ENCODE measurements around the gene LRP11. TPM values are rescaled to one million over a fixed set of nuclear protein-coding genes. Genes with fewer than 3 reads are reported as not detected.
"Not testable (repeated sequence)": the region's sequence is repeated elsewhere in the genome, so short reads cannot be mapped to it uniquely, and the experiment has no call there.

Gene LRP11
- total and polyA plus RNA-seq, 5 donors from 2014 or later: 0.42 to 1.3 (median 0.64) TPM

DNA sequence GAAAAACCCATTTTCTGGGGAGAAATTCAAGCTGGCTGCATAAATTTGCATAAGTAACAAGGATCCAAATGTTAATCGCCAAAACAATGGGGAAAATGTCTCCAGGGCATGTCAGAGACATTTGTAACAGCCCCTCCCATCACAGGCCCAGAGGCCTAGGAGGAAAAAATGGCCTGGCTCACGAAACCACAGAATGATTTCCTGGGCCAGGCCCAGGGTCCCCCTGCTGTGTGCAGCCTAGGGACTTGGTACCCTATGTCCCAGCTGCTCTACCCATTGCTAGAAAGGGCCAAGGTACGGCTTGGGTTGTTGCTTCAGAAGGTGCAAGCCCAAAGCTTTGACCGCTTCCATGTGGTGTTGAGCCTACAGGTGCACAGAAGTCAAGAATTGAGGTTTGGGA lies 44.3 kb upstream of the LRP11 start:
- not testable (repeated sequence) for DNase-seq; H3K36me3 ChIP-seq (ENCODE audit: control insufficient read depth, insufficient read depth, low read length); H3K4me1 ChIP-seq (ENCODE audit: control insufficient read depth, insufficient read depth, low read length, poor library complexity, severe bottlenecking); H3K4me3 ChIP-seq (ENCODE audit: low read depth, low read length); ATAC-seq (ENCODE audit: low read depth in 2 of 2); H3K27ac ChIP-seq (ENCODE audit: insufficient read depth, low read length, poor library complexity, severe bottlenecking); H3K4me3 Mint-ChIP-seq; H3K27me3 ChIP-seq (ENCODE audit: control insufficient read depth, insufficient read depth, low read length); H3K36me3 Mint-ChIP-seq; H3K4me1 Mint-ChIP-seq; H3K27ac Mint-ChIP-seq
- peaks cover 0 to 12% (median 2%) of the 10 kb centered on the region in 7 donors for H3K9me3 Mint-ChIP-seq
- peaks cover 0 to 18% of the 10 kb centered on the region in 2 experiments for H3K9me3 ChIP-seq (ENCODE audit: control insufficient read depth in 2 of 2, low read length in 2 of 2)
- H3K27me3 Mint-ChIP-seq: peaks cover 19% of the 10 kb centered on the region

DNA sequence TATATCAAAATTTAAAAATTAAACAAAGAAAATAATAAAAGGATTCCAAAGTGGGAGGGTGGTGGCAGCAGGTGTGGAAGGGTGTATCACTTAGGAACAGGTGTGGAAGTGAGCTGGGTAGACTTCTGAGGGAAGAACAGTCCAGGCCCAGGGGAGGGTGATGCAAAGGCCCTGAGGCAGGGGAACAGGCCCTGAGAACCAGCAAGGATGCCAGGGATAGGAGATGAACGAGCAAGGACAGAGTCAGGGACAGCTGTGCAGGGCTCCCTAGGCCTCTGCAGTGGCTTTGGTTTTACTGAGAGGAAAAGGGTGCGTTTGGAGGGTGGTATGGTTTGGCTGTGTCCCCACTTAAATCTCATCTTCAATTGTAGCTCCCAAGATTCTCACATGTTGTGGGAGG lies 43.2 kb upstream of the LRP11 start:
- peaks cover 5% of the 10 kb centered on the region for H3K36me3 Mint-ChIP-seq
- Histone ChIP-seq H3K27ac (ENCODE audit: insufficient read depth, low read length, poor library complexity, severe bottlenecking) (no peak overlapping the region), H3K4me3 (ENCODE audit: low read depth, low read length) (no peak overlapping the region), H3K4me1 (ENCODE audit: control insufficient read depth, insufficient read depth, low read length, poor library complexity, severe bottlenecking) (no peaks in the 10 kb centered on the region), H3K9me3 (ENCODE audit: control insufficient read depth in 2 of 2, low read length in 2 of 2) (peaks cover 0 to 18% of the 10 kb centered on the region in 2 experiments), H3K27me3 (ENCODE audit: control insufficient read depth, insufficient read depth, low read length) (no peaks in the 10 kb centered on the region), H3K36me3 (ENCODE audit: control insufficient read depth, insufficient read depth, low read length) (no peaks in the 10 kb centered on the region)
- ATAC-seq (ENCODE audit: low read depth in 2 of 2): no peak
- H3K27ac Mint-ChIP-seq: no peak overlapping the region
- H3K9me3 Mint-ChIP-seq: peaks cover 0 to 12% (median 2%) of the 10 kb centered on the region in 7 donors
- no peaks in the 10 kb centered on the region for H3K4me1 Mint-ChIP-seq
- H3K27me3 Mint-ChIP-seq: peaks cover 19% of the 10 kb centered on the region
- H3K4me3 Mint-ChIP-seq: no peak overlapping the region
- DNase-seq: no peak

- Mint-ChIP-seq H3K4me1 (no peaks in the 10 kb centered on the region), H3K27ac (no peak overlapping the region), H3K9me3 (peaks cover 0 to 12% (median 2%) of the 10 kb centered on the region in 7 donors), H3K36me3 (peaks cover 5% of the 10 kb centered on the region), H3K27me3 (peaks cover 21% of the 10 kb centered on the region), H3K4me3 (no peak overlapping the region)
- Histone ChIP-seq H3K36me3 (ENCODE audit: control insufficient read depth, insufficient read depth, low read length) (no peaks in the 10 kb centered on the region), H3K27me3 (ENCODE audit: control insufficient read depth, insufficient read depth, low read length) (peaks cover 3% of the 10 kb centered on the region), H3K27ac (ENCODE audit: insufficient read depth, low read length, poor library complexity, severe bottlenecking) (no peak overlapping the region), H3K4me1 (ENCODE audit: control insufficient read depth, insufficient read depth, low read length, poor library complexity, severe bottlenecking) (no peaks in the 10 kb centered on the region), H3K4me3 (ENCODE audit: low read depth, low read length) (no peak overlapping the region), H3K9me3 (ENCODE audit: control insufficient read depth in 2 of 2, low read length in 2 of 2) (peaks cover 0 to 18% of the 10 kb centered on the region in 2 experiments)
- DNase-seq: no peak
- no peak for ATAC-seq (ENCODE audit: low read depth in 2 of 2)
Observed at GRCh38 chr6:149906405-149906804, 42.2 kb upstream of the LRP11 start.

DNA sequence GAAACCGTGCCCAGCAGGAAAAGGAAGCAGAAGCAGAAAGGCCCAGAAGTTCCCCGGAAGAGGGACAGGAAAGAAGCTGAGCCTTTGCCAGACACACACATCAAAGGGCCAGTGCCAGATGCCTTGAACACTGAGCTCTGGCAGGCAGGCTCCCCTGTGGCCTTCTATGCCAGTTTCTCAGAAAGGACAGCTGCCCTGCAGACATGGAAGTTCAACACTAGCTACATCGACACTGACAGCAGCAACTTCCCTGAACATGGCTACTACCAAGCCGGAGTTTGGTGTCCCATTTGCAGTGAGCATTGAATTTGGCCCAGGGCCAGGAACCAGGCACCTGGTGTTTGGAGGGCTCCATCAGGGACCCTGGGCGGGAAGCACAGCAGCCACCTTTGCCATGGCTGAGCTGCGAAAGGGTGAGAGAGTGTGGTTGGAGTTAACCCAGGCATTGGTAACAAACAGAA lies 41.8 kb upstream of the LRP11 start:
- H3K27me3 ChIP-seq (ENCODE audit: control insufficient read depth, insufficient read depth, low read length): peaks cover 3% of the 10 kb centered on the region
- Mint-ChIP-seq H3K27ac (no peak overlapping the region), H3K4me1 (no peaks in the 10 kb centered on the region), H3K9me3 (peaks cover 0 to 12% (median 2%) of the 10 kb centered on the region in 7 donors), H3K36me3 (peaks cover 5% of the 10 kb centered on the region), H3K4me3 (no peak overlapping the region), H3K27me3 (peaks cover 17% of the 10 kb centered on the region)
- H3K9me3 ChIP-seq (ENCODE audit: control insufficient read depth in 2 of 2, low read length in 2 of 2): peaks cover 0 to 18% of the 10 kb centered on the region in 2 experiments
- H3K4me3 ChIP-seq (ENCODE audit: low read depth, low read length): no peak overlapping the region
- H3K36me3 ChIP-seq (ENCODE audit: control insufficient read depth, insufficient read depth, low read length): no peaks in the 10 kb centered on the region
- ATAC-seq (ENCODE audit: low read depth in 2 of 2): no peak
- H3K4me1 ChIP-seq (ENCODE audit: control insufficient read depth, insufficient read depth, low read length, poor library complexity, severe bottlenecking): no peaks in the 10 kb centered on the region
- H3K27ac ChIP-seq (ENCODE audit: insufficient read depth, low read length, poor library complexity, severe bottlenecking): no peak overlapping the region
- no peak for DNase-seq

DNA sequence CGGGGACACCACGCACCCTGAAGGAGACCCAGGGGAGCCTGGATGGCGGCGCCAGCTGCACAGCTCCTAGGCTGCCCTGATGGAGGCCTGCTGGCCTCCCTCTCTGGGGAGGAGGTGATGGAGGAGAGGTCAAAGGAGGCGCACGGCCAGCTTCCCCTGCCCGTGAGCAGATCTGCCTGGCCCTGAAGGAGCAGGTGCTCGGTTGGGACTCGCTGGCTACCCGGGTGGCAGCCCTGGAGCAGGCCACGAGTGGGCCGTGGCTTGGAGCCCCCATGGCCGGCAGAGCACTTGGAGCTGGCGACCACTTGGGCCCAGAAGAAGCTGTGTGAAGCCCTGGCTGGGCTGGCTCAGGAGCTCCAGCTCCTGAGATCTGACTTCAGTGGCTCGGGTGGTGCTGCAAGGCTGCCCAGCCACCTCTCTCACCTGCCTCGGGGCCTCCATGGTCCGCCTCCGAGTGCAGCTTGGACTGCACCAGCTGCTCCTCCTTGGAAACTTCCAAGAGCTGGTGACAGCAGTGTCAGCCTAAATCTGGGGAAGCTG lies 41.3 kb upstream of the LRP11 start:
- Histone ChIP-seq H3K4me3 (ENCODE audit: low read depth, low read length) (no peak overlapping the region), H3K9me3 (ENCODE audit: control insufficient read depth in 2 of 2, low read length in 2 of 2) (peaks cover 0 to 18% of the 10 kb centered on the region in 2 experiments), H3K36me3 (ENCODE audit: control insufficient read depth, insufficient read depth, low read length) (no peaks in the 10 kb centered on the region), H3K4me1 (ENCODE audit: control insufficient read depth, insufficient read depth, low read length, poor library complexity, severe bottlenecking) (no peaks in the 10 kb centered on the region), H3K27ac (ENCODE audit: insufficient read depth, low read length, poor library complexity, severe bottlenecking) (no peak overlapping the region), H3K27me3 (ENCODE audit: control insufficient read depth, insufficient read depth, low read length) (peaks cover 3% of the 10 kb centered on the region)
- Mint-ChIP-seq H3K36me3 (peaks cover 5% of the 10 kb centered on the region), H3K27ac (no peak overlapping the region), H3K4me3 (no peak overlapping the region), H3K4me1 (no peaks in the 10 kb centered on the region), H3K9me3 (peaks cover 0 to 12% (median 2%) of the 10 kb centered on the region in 7 donors), H3K27me3 (peaks cover 16% of the 10 kb centered on the region)
- ATAC-seq (ENCODE audit: low read depth in 2 of 2): no peak
- no peak for DNase-seq

GRCh38 chr6:149904661-149905370 lies 40.7 kb upstream of the LRP11 start:
- H3K9me3 ChIP-seq (ENCODE audit: control insufficient read depth in 2 of 2, low read length in 2 of 2): peaks cover 0 to 18% of the 10 kb centered on the region in 2 experiments
- no peaks in the 10 kb centered on the region for H3K4me1 Mint-ChIP-seq
- no peak overlapping the region for H3K27ac ChIP-seq (ENCODE audit: insufficient read depth, low read length, poor library complexity, severe bottlenecking)
- peaks cover 0 to 12% (median 2%) of the 10 kb centered on the region in 7 donors for H3K9me3 Mint-ChIP-seq
- ATAC-seq (ENCODE audit: low read depth in 2 of 2) (no peak), DNase-seq (no peak)
- peaks cover 5% of the 10 kb centered on the region for H3K36me3 Mint-ChIP-seq
- H3K4me3 ChIP-seq (ENCODE audit: low read depth, low read length): no peak overlapping the region
- H3K27ac Mint-ChIP-seq: no peak overlapping the region
- no peaks in the 10 kb centered on the region for H3K36me3 ChIP-seq (ENCODE audit: control insufficient read depth, insufficient read depth, low read length)
- no peak overlapping the region for H3K4me3 Mint-ChIP-seq
- no peaks in the 10 kb centered on the region for H3K4me1 ChIP-seq (ENCODE audit: control insufficient read depth, insufficient read depth, low read length, poor library complexity, severe bottlenecking)
- peaks cover 19% of the 10 kb centered on the region for H3K27me3 Mint-ChIP-seq
- H3K27me3 ChIP-seq (ENCODE audit: control insufficient read depth, insufficient read depth, low read length): peaks cover 3% of the 10 kb centered on the region

- no peak for ATAC-seq (ENCODE audit: low read depth in 2 of 2)
Observed at GRCh38 chr6:149903938-149904611, 39.9 kb upstream of the LRP11 start.

More at GRCh38 chr6:149903938-149904611, 39.9 kb upstream of the LRP11 start:
- Mint-ChIP-seq H3K4me1 (no peaks in the 10 kb centered on the region), H3K9me3 (peaks cover 0 to 10% (median 2%) of the 10 kb centered on the region in 7 donors), H3K27ac (no peak overlapping the region), H3K36me3 (peaks cover 5% of the 10 kb centered on the region), H3K27me3 (peaks cover 27% of the 10 kb centered on the region), H3K4me3 (no peak overlapping the region)
- no peak overlapping the region for H3K4me3 ChIP-seq (ENCODE audit: low read depth, low read length)
- H3K4me1 ChIP-seq (ENCODE audit: control insufficient read depth, insufficient read depth, low read length, poor library complexity, severe bottlenecking): no peaks in the 10 kb centered on the region
- H3K27ac ChIP-seq (ENCODE audit: insufficient read depth, low read length, poor library complexity, severe bottlenecking): no peak overlapping the region
- H3K9me3 ChIP-seq (ENCODE audit: control insufficient read depth in 2 of 2, low read length in 2 of 2): peaks cover 0 to 13% of the 10 kb centered on the region in 2 experiments
- H3K36me3 ChIP-seq (ENCODE audit: control insufficient read depth, insufficient read depth, low read length): no peaks in the 10 kb centered on the region
- H3K27me3 ChIP-seq (ENCODE audit: control insufficient read depth, insufficient read depth, low read length): peaks cover 3% of the 10 kb centered on the region
- DNase-seq: no peak

Data from CD4-positive, CD25-positive, alpha-beta regulatory T cell (primary cell).